Measurements from ENCODE around the gene MED10. TPM values are rescaled to one million over a fixed set of nuclear protein-coding genes. Genes with fewer than 3 reads are reported as not detected.

Gene MED10
- total and polyA plus RNA-seq, 9 donors = 18.2 to 35.7 (median 23.4) TPM

DNA sequence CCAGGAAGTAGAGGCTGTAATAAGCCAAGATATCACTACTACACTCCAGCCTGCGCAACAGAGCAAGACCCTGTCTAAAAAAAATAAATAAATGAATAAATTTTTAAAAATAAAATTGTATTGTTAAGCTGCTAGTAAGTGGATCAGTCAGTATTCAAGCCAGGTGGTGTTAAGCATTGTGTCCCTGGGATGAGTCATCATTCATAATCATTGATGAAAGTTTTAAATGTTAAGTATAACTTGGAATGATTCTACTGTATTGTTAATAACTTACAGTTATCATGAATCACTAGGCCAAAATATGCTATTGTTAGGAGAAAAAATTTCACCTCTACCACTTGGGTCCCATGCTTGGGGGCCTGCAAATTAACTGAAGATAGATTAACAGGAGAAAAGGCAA, 38.2 kb downstream of the MED10 start:
- DNase-seq = no peak
- Histone ChIP-seq H3K27ac (no peak overlapping the region), H3K9me3 (no peaks in the 10 kb centered on the region), H3K36me3 (no peaks in the 10 kb centered on the region), H3K27me3 (no peaks in the 10 kb centered on the region), H3K4me3 (no peak overlapping the region), H3K4me1 (ENCODE audit: insufficient read depth) (no peaks in the 10 kb centered on the region)
- intact Hi-C loops (cut with DNase I) = no loop called here
- TF ChIP-seq POLR2A (IDR thresholded peaks at IDR 0.05) (no peak), EP300 (IDR thresholded peaks at IDR 0.05) (no peak)
- TF ChIP-seq, protein P1, sequence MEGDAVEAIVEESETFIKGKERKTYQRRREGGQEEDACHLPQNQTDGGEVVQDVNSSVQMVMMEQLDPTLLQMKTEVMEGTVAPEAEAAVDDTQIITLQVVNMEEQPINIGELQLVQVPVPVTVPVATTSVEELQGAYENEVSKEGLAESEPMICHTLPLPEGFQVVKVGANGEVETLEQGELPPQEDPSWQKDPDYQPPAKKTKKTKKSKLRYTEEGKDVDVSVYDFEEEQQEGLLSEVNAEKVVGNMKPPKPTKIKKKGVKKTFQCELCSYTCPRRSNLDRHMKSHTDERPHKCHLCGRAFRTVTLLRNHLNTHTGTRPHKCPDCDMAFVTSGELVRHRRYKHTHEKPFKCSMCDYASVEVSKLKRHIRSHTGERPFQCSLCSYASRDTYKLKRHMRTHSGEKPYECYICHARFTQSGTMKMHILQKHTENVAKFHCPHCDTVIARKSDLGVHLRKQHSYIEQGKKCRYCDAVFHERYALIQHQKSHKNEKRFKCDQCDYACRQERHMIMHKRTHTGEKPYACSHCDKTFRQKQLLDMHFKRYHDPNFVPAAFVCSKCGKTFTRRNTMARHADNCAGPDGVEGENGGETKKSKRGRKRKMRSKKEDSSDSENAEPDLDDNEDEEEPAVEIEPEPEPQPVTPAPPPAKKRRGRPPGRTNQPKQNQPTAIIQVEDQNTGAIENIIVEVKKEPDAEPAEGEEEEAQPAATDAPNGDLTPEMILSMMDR (IDR thresholded peaks at IDR 0.05) = no peak
- WGBS, 3 donors = 85 to 92% (median 87%) methylated on average over 1 of the region's 1 CpG

DNA sequence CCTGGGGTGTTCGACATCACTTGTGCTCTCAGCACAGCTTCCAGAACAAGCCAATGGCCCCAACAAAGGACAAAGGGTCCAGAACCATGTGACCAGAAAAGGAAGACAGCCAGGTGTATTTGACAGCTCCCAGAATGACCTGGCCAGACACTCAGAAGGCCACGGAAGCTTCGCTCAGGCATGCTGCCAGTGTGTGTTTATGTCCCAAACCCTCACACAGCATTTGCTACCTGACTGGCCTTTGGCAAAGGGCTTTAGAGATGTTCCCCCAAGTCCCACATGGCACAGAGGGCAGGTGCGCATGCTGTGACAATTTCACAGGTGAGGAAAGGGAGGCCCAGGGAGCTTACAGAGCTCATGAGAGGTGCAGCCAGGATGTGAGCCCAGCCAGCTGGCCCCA, 39.5 kb downstream of the MED10 start:
- Histone ChIP-seq H3K27me3 (no peaks in the 10 kb centered on the region), H3K4me3 (no peak overlapping the region), H3K27ac (no peak overlapping the region), H3K36me3 (no peaks in the 10 kb centered on the region), H3K9me3 (no peaks in the 10 kb centered on the region), H3K4me1 (ENCODE audit: insufficient read depth) (no peaks in the 10 kb centered on the region)
- intact Hi-C loops (cut with DNase I) = no loop called here
- DNase-seq = no peak
- TF ChIP-seq EP300 (IDR thresholded peaks at IDR 0.05) (no peak), POLR2A (IDR thresholded peaks at IDR 0.05) (no peak)
- TF ChIP-seq, protein P1 (IDR thresholded peaks at IDR 0.05) = no peak
- WGBS, 3 donors = 89 to 98% (median 94%) methylated on average over 4 of the region's 4 CpGs

DNA sequence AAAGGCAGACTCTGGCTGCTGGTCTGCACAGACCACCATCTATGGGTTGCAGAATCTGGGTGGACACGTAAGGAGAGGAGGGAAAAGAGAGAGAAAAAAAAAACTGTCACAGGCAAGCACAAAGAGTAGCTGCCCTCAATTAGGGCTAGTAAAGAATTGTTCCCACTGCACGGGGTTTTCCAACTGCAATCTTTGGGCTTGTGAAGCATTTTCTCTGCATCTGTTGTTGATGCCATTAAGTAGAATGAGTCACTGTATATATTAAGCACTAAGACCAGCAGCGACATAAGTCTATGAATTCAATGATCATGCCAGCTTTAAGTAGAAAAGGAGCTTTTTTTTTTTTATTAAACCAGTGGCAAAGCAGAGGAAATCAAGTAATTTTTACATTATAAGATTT, 40.2 kb downstream of the MED10 start:
- no peaks in the 10 kb centered on the region for H3K27me3 ChIP-seq
- no peaks in the 10 kb centered on the region for H3K4me1 ChIP-seq (ENCODE audit: insufficient read depth)
- no peak for TF ChIP-seq EP300 (IDR thresholded peaks at IDR 0.05)
- TF ChIP-seq, protein P1 (IDR thresholded peaks at IDR 0.05) = no peak
- no peak for TF ChIP-seq POLR2A (IDR thresholded peaks at IDR 0.05)
- no peaks in the 10 kb centered on the region for H3K36me3 ChIP-seq
- H3K27ac ChIP-seq = no peak overlapping the region
- no peak overlapping the region for H3K4me3 ChIP-seq
- intact Hi-C loops (cut with DNase I) = no loop called here
- 87 to 92% (median 87%) methylated on average over 3 of the region's 3 CpGs for WGBS, 3 donors
- no peaks in the 10 kb centered on the region for H3K9me3 ChIP-seq
- no peak for DNase-seq

DNA sequence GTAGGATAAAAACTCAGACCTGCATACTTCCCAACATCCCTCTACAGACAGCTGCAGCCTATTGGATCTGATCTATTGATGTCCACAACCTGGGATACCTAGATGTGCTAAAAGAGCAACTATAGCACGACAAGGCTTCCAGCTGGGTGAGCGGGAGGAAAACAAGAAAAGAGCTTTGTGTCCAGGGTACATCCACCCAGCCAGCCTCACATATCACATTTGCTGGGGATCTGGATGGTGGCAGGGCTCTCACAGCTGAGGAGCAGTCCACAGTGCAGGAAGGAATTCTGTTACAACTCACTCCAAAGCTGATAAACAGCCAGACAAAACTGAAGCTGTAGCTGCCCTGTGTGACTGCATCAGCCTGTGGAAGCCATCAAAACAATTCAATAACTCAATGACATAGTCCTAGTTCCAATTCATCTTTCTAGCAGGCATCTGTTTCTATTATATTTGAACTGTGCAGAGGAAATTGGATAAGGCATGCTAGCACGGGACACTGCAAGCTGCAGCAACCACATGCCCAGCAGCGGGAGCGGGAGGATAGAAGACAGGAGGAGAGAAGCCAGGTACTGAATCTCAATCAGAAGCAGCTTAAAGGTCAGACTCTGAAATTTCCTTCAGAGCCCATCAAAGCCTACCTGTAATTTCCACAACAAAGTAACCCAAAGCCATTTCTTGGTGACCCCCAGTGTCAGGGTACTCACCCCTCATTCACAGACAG, 45.0 kb downstream of the MED10 start:
- Histone ChIP-seq H3K9me3 (no peaks in the 10 kb centered on the region), H3K4me1 (ENCODE audit: insufficient read depth) (no peaks in the 10 kb centered on the region), H3K36me3 (no peaks in the 10 kb centered on the region), H3K27me3 (no peaks in the 10 kb centered on the region), H3K27ac (no peak overlapping the region), H3K4me3 (no peak overlapping the region)
- no peak for DNase-seq
- TF ChIP-seq, protein P1 (IDR thresholded peaks at IDR 0.05) = no peak
- intact Hi-C loops (cut with DNase I) = no loop called here
- WGBS, 3 donors = 88 to 92% (median 88%) methylated on average over 5 of the region's 5 CpGs
